OCI-LY1 (cell line): ENCODE data around the gene AGK.
"Not testable (repeated sequence)": the region's sequence is repeated elsewhere in the genome, so short reads cannot be mapped to it uniquely, and the experiment has no call there.

ENCODE experiments used
- CTCF ChIP-seq: fragments of 200-600 bp; sonication (generic), shearing (Covaris generic); IDR thresholded peaks from 2 replicates; pipeline ENCODE4 v1.5.1; 2017; ENCODE audit warnings: mild to moderate bottlenecking, antibody characterized with exemption, low read length, moderate library complexity, mixed read lengths
- EZH2 ChIP-seq: fragments of 200-600 bp; sonication (generic), shearing (Covaris generic); IDR thresholded peaks from 2 replicates; pipeline ENCODE4 v1.8.0; 2017; ENCODE audit warnings: borderline replicate concordance, mixed run types, mild to moderate bottlenecking, antibody characterized with exemption, low read length, moderate library complexity, mixed read lengths

- not testable (repeated sequence) for TF ChIP-seq CTCF, EZH2
These were observed 96.5 kb downstream of the AGK start for GRCh38 chr7:141647701-141648100.
